ENCODE results near the gene CEND1.

The CEND1 gene

GRCh38 chr11:788953-789940, 643 bp downstream of the CEND1 start:
- Histone ChIP-seq H3K36me3 (peaks cover 7% of the 10 kb centered on the region), H3K9me3 (no peaks in the 10 kb centered on the region), H3K27me3 (peaks cover 39% of the 10 kb centered on the region), H3K4me1 (ENCODE audit: control insufficient read depth in 1 of 2, insufficient read depth in 1 of 2, low read depth in 1 of 2, low read length in 1 of 2) (peaks cover 0 to 2% of the 10 kb centered on the region in 2 experiments), H3K27ac (no peak overlapping the region), H3K4me3 (ENCODE audit: low read depth in 1 of 2, low read length in 1 of 2) (no peak overlapping the region)
- no peak for TF ChIP-seq CTCF (IDR thresholded peaks at IDR 0.05)

GRCh38 chr11:788009-788640, 1.8 kb downstream of the CEND1 start:
- Histone ChIP-seq H3K36me3 (peaks cover 7% of the 10 kb centered on the region), H3K27me3 (peaks cover 39% of the 10 kb centered on the region), H3K9me3 (no peaks in the 10 kb centered on the region), H3K27ac (no peak overlapping the region), H3K4me3 (ENCODE audit: low read depth in 1 of 2, low read length in 1 of 2) (no peak overlapping the region), H3K4me1 (ENCODE audit: control insufficient read depth in 1 of 2, insufficient read depth in 1 of 2, low read depth in 1 of 2, low read length in 1 of 2) (peaks cover 0 to 2% of the 10 kb centered on the region in 2 experiments)
- TF ChIP-seq CTCF (IDR thresholded peaks at IDR 0.05): no peak

- H3K27ac ChIP-seq: no peak overlapping the region
- H3K4me1 ChIP-seq (ENCODE audit: control insufficient read depth in 1 of 2, insufficient read depth in 1 of 2, low read depth in 1 of 2, low read length in 1 of 2): peaks cover 0 to 2% of the 10 kb centered on the region in 2 experiments
- peaks cover 39% of the 10 kb centered on the region for H3K27me3 ChIP-seq
- no peaks in the 10 kb centered on the region for H3K9me3 ChIP-seq
- peaks cover 7% of the 10 kb centered on the region for H3K36me3 ChIP-seq
- H3K4me3 ChIP-seq (ENCODE audit: low read depth in 1 of 2, low read length in 1 of 2): no peak overlapping the region
- no peak for TF ChIP-seq CTCF (IDR thresholded peaks at IDR 0.05)
These were observed 2.7 kb downstream of the CEND1 start for GRCh38 chr11:787084-787675.

- TF ChIP-seq CTCF (IDR thresholded peaks at IDR 0.05): no peak
- Histone ChIP-seq H3K36me3 (peaks cover 2% of the 10 kb centered on the region), H3K27ac (no peak overlapping the region), H3K4me1 (ENCODE audit: control insufficient read depth in 1 of 2, insufficient read depth in 1 of 2, low read depth in 1 of 2, low read length in 1 of 2) (peaks cover 0 to 2% of the 10 kb centered on the region in 2 experiments), H3K4me3 (ENCODE audit: low read depth in 1 of 2, low read length in 1 of 2) (no peak overlapping the region), H3K9me3 (no peaks in the 10 kb centered on the region), H3K27me3 (peaks cover 39% of the 10 kb centered on the region)
These were observed 3.4 kb downstream of the CEND1 start for GRCh38 chr11:786235-787083.

GRCh38 chr11:783581-784015, 6.3 kb downstream of the CEND1 start:
- no peak for TF ChIP-seq CTCF (IDR thresholded peaks at IDR 0.05)
- H3K4me1 ChIP-seq (ENCODE audit: control insufficient read depth in 1 of 2, insufficient read depth in 1 of 2, low read depth in 1 of 2, low read length in 1 of 2): peaks cover under 1 to 4% of the 10 kb centered on the region in 2 experiments
- H3K27me3 ChIP-seq: peaks cover 12% of the 10 kb centered on the region
- H3K4me3 ChIP-seq (ENCODE audit: low read depth in 1 of 2, low read length in 1 of 2): no peak overlapping the region
- no peaks in the 10 kb centered on the region for H3K36me3 ChIP-seq
- H3K27ac ChIP-seq: no peak overlapping the region
- no peaks in the 10 kb centered on the region for H3K9me3 ChIP-seq

Data from neutrophil (primary cell).